ENCODE data around the gene TUT7. TPM values are rescaled to one million over a fixed set of nuclear protein-coding genes. Genes with fewer than 3 reads are reported as not detected.
"Not testable (repeated sequence)": the region's sequence is repeated elsewhere in the genome, so short reads cannot be mapped to it uniquely, and the experiment has no call there.

The TUT7 gene, protein sequence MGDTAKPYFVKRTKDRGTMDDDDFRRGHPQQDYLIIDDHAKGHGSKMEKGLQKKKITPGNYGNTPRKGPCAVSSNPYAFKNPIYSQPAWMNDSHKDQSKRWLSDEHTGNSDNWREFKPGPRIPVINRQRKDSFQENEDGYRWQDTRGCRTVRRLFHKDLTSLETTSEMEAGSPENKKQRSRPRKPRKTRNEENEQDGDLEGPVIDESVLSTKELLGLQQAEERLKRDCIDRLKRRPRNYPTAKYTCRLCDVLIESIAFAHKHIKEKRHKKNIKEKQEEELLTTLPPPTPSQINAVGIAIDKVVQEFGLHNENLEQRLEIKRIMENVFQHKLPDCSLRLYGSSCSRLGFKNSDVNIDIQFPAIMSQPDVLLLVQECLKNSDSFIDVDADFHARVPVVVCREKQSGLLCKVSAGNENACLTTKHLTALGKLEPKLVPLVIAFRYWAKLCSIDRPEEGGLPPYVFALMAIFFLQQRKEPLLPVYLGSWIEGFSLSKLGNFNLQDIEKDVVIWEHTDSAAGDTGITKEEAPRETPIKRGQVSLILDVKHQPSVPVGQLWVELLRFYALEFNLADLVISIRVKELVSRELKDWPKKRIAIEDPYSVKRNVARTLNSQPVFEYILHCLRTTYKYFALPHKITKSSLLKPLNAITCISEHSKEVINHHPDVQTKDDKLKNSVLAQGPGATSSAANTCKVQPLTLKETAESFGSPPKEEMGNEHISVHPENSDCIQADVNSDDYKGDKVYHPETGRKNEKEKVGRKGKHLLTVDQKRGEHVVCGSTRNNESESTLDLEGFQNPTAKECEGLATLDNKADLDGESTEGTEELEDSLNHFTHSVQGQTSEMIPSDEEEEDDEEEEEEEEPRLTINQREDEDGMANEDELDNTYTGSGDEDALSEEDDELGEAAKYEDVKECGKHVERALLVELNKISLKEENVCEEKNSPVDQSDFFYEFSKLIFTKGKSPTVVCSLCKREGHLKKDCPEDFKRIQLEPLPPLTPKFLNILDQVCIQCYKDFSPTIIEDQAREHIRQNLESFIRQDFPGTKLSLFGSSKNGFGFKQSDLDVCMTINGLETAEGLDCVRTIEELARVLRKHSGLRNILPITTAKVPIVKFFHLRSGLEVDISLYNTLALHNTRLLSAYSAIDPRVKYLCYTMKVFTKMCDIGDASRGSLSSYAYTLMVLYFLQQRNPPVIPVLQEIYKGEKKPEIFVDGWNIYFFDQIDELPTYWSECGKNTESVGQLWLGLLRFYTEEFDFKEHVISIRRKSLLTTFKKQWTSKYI (N-terminal part only)
- 10.2 and 11.1 TPM in 2 replicates for total RNA-seq (2014; rRNA removed; shearing (Covaris generic))

DNA sequence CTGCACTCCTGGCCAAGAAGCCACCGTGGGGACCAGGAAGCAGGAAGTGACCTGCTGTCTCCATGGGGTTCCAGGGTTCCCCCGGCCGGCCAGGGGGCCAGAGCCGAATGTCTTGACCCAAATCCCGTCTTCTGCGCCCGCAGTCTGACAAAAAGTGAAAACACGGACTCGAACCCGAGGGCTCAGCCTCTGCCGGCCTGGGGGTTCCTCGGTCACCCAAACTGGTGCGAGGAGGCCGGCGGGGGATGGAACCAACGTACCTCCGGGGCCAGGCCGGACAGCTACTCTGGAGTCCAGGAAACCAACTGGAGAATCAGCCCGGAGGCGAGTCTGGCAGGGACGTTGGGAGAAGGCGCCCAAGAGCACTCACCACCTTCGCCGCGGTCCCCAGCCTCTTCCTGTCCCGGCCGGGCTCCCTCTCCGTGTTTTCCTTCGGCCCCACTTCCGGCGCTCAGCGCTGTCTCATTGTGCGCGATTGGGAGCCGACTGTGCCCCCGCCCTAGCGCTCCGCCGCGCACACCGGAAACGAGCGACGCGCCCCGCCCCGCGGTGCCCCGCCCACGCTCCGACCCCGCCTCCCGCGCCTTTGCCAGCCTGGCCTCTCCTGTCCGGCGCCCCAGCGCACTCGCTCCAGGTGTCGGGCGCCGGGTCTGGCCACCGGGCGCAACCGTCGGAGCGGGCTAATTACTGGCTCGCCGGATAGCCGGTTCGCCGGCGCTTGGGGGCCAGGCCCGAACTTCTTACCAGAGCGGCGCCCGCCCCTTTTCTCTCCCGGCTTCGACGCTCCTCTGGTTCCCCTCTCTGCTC lies at the start of gene TUT7:
TUT7 (minus strand) TSS at position 400 of the 807 bp plus-strand sequence. CDS start 1,211 bp downstream, outside the sequence.
- peak; percentile 95 for DNase-seq (ENCODE audit: low spot score)

DNA sequence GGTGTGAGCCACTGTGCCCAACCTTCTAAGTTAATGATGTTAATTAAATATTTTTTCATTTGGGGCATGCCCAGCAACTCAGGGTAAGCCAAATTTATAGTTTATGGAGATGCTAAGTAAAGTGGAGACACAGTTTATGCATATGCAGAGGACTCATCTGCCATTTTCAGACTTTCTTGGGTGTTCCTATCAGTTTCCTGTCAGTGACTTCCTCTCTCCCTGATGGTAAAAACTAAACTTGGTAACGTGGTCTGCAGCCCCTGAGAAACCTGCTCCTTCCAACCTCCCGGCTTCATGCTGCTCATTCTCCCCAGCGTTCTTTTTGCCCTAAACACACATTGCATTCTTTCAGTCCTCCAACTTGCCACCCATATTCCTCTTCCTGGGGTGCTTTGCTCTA lies 48.4 kb upstream of the TUT7 start:
- DNase-seq (ENCODE audit: low spot score) = no peak

DNA sequence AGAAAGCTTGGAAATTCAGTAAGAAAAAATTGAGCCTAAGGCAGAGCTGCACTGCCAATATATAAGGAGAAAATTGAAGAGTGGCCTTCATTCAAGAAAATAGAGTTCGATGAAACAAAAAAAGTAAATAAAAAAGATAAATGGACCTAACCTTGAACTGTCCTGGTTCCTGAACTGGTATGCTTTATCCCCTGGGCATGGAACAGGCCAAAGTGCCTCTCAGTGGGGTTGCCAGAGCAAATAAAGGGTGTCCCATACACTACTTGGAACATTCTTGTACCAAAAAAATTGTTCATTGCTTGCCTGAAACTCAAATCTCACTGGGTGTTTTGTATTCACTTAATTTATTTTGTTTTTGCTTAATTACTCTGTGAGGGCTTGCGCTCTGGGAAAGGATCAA lies 42.2 kb upstream of the TUT7 start:
- DNase-seq (ENCODE audit: low spot score) = no peak

DNA sequence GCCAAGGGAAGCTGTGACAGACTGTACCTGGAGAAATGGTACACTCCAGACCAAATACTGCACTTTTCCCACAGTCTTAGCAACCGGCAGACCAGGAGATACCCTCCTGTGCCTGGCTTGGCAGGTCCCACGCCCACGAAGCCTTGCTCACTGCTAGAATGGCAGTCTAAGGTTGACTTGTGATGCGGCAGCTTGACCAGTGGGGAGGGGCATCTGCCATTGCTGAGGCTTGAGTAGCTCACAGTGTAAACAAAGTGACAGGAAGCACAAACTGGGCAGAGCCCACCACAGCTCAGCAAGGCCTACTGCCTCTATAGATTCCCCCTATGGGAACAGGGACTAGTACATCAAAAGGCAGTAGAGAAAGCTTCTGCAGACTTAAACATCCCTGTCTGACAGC lies 36.0 kb upstream of the TUT7 start:
- not testable (repeated sequence) for DNase-seq (ENCODE audit: low spot score)

DNA sequence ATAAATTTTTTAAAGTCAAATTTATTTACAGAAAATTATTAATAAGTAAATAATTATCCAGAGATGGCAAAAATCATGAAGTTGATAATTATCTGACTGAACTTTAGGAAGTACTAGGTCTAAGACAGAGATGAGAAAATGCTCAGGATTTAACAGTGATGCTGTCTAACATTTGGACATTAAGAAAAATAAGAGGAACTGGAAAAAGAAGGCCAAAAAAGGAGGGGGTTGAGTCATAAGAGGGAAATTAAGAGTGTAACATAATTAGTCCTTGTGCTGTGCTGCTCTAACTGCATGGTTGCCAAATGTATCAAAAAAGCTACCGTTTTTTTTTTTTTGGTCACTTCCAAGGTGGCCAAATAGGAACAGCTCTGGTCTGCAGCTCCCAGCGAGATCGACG lies 35.4 kb upstream of the TUT7 start:
- no peak for DNase-seq (ENCODE audit: low spot score)

DNA sequence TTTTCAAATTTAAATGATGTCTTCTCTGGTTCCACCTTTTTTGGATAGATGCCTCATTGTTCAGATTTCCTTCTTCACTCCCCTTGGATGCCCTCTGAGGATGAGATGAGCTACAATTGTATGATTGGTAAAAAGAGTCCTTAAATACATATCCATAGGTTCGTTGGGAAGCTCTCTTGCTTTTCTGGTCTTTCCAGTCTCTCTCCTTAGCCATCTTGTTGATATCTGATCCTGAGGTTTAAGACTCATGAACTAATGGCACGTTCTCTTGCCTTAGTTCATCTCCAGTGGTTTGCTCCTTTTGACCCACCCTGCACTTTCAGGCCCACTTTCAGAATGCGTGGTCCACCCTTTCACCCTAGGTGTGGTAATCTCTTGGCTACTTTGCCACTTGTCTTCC lies 33.2 kb upstream of the TUT7 start:
- DNase-seq (ENCODE audit: low spot score) = no peak

DNA sequence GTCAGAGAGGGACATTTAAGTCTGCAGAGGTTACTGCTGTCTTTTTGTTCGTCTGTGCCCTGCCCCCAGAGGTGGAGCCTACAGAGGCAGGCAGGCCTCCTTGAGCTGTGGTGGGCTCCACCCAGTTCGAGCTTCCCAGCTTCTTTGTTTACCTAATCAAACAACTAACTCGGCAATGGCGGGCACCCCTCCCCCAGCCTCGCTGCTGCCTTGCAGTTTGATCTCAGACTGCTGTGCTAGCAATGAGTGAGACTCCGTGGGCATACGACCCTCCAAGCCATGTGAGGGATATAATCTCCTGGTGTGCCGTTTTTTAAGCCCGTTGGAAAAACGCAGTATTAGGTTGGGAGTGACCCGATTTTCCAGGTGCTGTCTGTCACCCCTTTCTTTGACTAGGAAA lies 28.8 kb upstream of the TUT7 start:
- not testable (repeated sequence) for DNase-seq (ENCODE audit: low spot score)

DNA sequence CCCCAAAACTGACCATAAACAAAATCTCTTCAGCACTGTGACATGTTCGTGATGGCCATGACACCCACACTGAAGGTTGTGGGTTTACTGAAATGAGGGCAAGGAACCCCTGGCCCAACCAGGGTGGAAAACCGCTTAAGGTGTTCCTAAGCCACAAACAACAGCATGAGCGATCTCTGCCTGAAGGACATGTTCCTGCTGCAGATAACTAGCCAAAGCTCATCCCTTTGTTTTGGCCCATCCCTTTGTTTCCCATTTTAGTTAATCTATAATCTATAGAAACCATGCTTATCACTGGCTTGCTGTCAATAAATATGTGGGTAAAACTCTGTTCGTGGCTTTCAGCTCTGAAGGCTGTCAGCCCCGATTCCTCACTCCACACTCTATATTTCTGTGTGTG lies 21.8 kb upstream of the TUT7 start:
- no peak for DNase-seq (ENCODE audit: low spot score)

DNA sequence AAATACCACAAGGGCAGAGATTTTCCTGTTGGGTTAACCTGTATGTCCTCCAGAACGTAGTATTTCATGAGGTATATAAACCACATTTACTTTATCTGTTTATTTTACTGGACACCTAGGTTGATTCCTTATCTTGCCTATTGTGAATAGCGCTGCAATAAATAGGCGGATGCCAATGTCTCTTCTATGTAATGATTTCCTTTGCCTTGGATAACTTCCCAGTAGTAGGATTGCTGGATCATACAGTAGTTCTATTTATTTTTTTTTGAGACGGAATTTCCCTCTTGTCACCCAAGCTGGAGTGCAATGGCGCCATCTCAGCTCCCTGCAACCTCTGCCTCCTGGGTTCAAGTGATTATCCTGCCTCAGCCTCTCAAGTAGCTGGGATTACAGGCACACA lies 15.6 kb upstream of the TUT7 start:
- DNase-seq (ENCODE audit: low spot score) = no peak

DNA sequence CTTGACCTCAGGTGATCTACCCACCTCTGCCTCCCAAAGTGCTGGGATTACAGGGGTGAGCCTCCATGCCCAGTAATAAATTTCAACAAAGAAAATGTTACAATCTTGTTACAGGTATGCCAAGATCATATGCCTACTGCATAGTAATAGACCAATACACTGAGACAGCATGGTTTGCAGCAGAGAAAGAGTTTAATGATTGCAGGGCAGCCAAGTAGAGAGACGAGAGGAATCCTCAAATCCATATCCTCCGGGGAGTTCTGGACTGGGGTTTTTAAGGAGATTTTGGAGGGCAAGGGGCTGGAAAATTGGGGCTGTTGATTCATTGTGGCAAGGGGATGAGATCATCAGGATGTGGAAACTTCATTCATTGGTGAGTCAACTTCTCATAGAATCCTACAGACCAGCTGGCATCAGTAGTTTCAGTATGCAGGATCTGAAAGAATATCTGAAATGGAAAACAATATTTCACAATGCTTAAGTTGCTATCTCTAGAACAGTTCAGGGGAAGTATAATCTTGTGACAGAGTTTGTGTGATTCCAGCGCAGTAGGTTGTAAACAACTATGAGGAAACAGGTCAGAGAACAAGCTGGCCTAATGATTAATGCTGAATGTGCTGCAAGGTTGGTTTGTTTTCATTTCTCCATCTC lies 14.8 kb upstream of the TUT7 start:
- no peak for DNase-seq (ENCODE audit: low spot score)

DNA sequence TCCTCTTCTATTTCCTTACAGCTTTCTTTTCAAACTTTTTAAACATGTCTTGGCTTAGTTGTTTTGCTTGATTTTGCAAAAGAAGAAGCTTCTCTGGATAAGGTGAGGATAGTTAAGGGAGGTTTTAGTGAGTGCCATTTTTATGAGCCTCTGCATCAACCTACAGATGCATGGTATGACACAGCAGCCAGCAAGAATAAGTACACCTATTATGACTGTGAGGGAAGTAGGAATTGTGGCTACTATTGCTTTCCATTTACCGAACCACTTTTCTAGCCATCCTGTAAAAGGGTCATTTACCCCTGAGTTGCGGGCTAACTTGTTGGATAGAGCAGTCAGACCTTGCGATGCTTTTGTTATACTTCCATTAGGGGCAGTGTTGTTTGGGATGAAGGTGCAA lies 7.0 kb upstream of the TUT7 start:
- DNase-seq (ENCODE audit: low spot score) = no peak

DNA sequence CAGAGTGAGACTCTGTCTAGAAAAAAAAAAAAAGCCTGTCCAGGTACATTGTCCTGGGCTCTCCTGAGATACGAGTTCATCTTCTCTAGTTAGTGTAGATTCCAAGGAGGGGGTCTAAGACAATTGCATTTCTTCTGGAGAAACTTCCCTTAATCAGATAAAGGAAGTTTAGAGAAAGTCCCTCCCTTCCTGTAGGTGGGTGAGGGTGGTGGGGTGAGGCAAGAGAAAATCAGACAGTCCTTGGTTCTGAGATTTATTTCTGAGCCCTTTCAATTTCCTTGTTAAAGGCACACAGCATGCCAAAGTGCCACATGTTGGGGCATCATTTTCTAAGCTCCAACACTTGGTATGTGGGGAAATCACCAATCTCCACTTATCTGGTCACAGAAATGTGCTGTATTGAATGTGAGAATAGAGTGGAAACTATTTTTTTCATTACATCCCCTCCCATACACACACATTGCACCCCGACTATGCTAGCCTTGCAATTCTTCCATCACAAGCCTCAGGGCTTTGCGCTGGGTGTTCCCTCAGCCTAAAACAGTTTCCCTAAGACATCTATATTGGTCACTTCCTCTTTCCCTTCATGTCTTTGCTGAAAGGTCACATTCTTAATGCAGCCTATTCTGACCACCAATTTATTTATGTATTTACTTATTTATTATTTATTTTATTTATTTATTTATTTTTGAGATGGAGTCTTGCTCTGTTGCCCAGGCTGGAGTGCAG lies 5.1 kb upstream of the TUT7 start:
- DNase-seq (ENCODE audit: low spot score) = no peak

DNA sequence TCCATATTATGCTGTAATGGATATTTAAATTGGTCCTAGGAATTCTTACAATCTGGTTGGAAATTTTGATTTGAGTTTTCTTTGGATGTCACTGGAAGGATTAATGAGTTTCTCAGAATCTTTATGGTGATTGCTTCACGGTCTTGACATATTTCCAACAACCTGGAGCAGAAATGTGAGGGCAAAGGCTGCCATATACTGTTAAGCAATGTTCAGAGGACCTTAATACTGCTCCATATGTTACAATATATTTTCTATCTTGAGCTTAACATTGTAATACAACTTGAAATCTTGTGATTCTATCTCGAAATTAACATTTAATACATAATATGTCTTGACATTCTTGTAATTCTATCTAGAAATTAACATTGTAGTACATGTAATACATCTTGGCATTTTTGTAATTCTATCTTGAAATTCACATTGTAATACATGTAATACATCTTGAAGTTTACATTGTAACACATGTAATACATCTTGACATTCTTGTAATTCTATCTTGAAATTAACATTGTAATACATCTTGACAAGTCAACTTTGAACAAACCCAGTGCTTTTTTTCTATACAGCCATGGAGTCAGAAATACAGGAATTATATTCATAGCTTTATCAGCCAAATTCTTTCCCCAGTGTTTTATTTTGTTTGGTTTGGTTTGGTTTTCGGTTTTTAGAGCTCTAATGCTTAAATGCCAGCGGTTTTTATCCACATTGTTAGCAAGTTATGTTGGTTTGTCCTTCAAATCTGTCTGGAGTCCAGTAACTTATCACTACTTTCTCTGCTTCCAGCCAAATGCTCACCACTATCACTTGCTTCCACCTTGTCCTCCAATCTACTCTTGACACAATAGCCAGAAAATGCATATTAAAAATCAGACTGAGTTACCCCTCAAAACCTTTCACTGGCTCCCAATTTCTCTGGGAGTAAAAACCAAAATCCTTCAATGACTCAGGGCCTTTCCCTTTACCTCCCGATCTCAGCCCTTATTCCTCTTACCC lies 3.0 kb upstream of the TUT7 start:
- DNase-seq (ENCODE audit: low spot score) = no peak

DNA sequence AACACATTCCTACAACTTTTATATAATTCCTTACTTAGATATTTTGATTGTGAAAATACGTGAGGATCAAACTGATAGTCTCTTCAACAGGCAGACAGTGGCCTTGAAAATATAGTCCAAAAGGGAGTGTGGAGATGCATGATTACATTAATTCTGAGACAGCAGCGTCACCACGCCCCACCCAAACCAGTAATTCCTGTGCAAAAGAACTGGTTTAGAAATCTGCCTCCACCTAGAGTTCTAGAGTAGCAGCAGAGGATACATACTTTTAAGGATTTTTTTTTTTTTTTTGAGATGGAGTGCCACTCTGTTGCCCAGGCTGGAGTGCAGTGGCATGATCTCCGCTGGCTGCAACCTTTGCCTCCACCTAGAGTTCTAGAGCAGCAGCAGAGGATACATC lies 1.6 kb upstream of the TUT7 start:
- DNase-seq (ENCODE audit: low spot score) = peak; percentile 61

DNA sequence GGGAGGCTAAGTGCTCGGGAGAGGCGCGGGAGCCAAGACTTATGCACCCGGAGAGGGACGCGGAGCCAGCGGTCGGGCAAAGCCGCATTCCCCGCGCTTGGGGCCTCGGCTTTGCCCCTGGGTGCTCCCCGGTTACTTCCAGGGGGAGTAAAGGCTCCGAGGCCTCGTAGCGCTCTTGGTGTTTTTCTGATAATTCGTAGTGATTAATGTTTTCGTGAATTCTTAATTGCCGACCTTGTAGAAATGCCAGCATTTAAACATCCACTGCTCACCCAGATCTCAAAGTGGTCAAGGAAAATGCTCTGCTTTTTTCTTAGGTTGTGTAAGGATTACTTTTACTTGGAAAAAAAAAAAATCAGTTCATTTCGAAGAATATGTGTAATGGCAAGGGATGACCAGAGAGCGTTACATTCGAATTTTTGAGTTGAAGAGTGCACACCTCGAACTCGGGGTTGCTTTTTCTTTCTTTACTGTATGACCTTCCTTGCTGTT lies 654 bp upstream of the TUT7 start:
- no peak for DNase-seq (ENCODE audit: low spot score)

DNA sequence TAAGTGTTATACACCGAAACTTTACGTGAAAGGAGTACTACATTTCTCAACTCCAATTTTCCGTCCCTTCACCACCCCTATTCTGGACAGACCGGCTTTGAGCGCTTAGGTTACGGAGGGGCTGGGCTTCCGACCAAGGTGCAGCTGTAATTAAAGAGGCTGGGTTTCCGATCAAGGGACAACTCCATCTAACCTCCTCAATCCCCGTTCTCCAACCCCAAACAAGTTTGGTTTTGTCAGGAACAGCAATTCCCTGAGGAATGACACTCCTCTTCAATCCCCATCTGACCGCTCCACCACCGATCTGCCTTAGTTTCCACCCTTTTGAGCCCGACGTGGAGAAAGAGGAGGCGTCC lies 577 bp downstream of the TUT7 start:
- DNase-seq (ENCODE audit: low spot score) = peak; percentile 71

DNA sequence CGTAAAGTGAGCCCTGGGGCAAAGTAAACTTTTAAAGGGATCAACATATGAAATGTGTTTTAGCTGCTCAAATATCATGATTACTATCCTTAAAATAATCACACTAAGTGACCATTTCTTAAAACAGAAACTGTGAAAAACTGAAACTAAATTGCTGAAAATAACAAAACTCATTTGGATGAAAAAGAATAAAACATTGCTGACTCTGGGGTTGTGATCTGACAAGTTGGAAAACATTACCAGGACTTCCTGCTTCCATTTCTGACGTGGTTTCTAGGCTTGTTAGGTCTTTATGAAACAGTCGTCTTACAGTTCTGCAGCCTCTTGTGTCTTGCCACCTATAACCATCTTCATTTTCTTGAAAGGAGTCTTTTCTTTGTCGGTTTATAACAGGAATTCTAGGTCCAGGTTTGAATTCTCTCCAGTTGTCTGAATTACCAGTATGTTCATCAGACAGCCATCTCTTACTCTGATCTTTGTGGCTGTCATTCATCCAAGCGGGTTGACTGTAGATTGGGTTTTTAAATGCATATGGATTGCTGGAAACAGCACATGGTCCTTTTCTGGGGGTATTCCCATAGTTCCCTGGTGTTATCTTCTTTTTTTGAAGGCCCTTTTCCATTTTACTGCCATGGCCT lies 1.7 kb downstream of the TUT7 start:
- DNase-seq (ENCODE audit: low spot score) = no peak

DNA sequence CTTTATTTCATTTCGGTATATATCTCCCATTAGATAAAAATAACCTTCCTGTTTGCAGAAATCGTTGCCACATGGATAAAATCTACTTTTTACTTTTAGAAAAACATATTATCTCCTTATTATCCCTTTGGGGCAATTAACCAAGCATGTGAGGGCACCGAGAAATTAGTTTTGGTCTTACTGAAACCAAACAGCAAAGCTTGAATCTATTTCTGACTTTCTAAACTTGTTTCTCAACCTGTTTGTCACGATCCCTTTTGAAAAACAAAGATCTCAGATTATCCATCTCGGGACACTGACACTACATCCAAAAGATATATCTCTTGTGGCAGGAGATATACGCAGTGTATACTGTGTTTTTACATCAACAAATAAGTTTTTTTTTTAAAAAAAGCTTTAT lies 2.3 kb downstream of the TUT7 start:
- DNase-seq (ENCODE audit: low spot score) = no peak
